Measurements from ENCODE around the gene PTH1R.

- TF ChIP-seq CTCF (IDR thresholded peaks at IDR 0.05) (no peak), EP300 (IDR thresholded peaks at IDR 0.05) (no peak), POLR2A (IDR thresholded peaks at IDR 0.05) (no peak)
Measured at GRCh38 chr3:46884427-46884826, 6.9 kb downstream of the PTH1R start.

Measured in upper lobe of left lung (tissue), 4 donors.